SK-N-SH treated with all-trans-retinoic acid at 6 μM for 48 hours (cell line): ENCODE measurements around the gene PLEKHG3.

ENCODE experiments used
- ATAC-seq: fragments of 200-7000 bp; cut with Tn5 transposase; 3 replicates; pipeline ENCODE4 v1.9.1; 2020; ENCODE audit warnings: mild to moderate bottlenecking, moderate library complexity
- ARNTL ChIP-seq: fragments of 450-650 bp; formaldehyde crosslinking; IDR thresholded peaks from 2 replicates; pipeline ENCODE4 v1.5.0; 2020; ENCODE audit warnings: low read depth, mild to moderate bottlenecking, moderate library complexity, borderline replicate concordance
- BACH2 ChIP-seq: fragments of 250-450 bp; sonication (Bioruptor Pico); IDR thresholded peaks from 2 replicates; pipeline ENCODE4 v1.9.0; 2021; ENCODE audit warnings: mild to moderate bottlenecking, borderline replicate concordance
- CREB5 ChIP-seq: fragments of 250-450 bp; sonication (Bioruptor Pico); IDR thresholded peaks from 2 replicates; pipeline ENCODE4 v1.5.1; 2020; ENCODE audit warnings: low read depth, mild to moderate bottlenecking, moderate library complexity
- CSDC2 ChIP-seq: fragments of 250-450 bp; sonication (Bioruptor Pico); IDR thresholded peaks from 2 replicates; pipeline ENCODE4 v1.5.0; 2020; ENCODE audit warnings: mild to moderate bottlenecking, moderate library complexity
- CSRNP3 ChIP-seq: fragments of 250-450 bp; sonication (Bioruptor Pico); IDR thresholded peaks from 2 replicates; pipeline ENCODE4 v1.5.1; 2021; ENCODE audit warnings: mild to moderate bottlenecking, moderate library complexity
- ESRRG ChIP-seq: fragments of 250-450 bp; sonication (Bioruptor Pico); IDR thresholded peaks from 2 replicates; pipeline ENCODE4 v1.6.1; 2021; ENCODE audit warnings: mild to moderate bottlenecking
- GLIS3 ChIP-seq: fragments of 250-450 bp; sonication (Bioruptor Pico); IDR thresholded peaks from 2 replicates; pipeline ENCODE4 v1.5.0; 2020; ENCODE audit warnings: mild to moderate bottlenecking, moderate library complexity
- ISL1 ChIP-seq: fragments of 250-450 bp; sonication (Bioruptor Pico); IDR thresholded peaks from 2 replicates; pipeline ENCODE4 v2.1.2; 2022; ENCODE audit warnings: mild to moderate bottlenecking, moderate library complexity
- OSR1 ChIP-seq: fragments of 250-450 bp; sonication (Bioruptor Pico); IDR thresholded peaks from 2 replicates; pipeline ENCODE4 v1.8.0; 2022; ENCODE audit warnings: moderate library complexity, mild to moderate bottlenecking, inconsistent platforms
- PATZ1 ChIP-seq: fragments of 250-450 bp; sonication (Bioruptor Pico); IDR thresholded peaks from 2 replicates; pipeline ENCODE4 v1.8.0; 2020; ENCODE audit warnings: mild to moderate bottlenecking, moderate library complexity, borderline replicate concordance
- POU6F1 ChIP-seq: fragments of 250-450 bp; sonication (Bioruptor Pico); IDR thresholded peaks from 2 replicates; pipeline ENCODE4 v1.8.0; 2021; ENCODE audit warnings: low read depth, mild to moderate bottlenecking, moderate library complexity, borderline replicate concordance
- PPARA ChIP-seq: fragments of 250-450 bp; sonication (Bioruptor Pico); IDR thresholded peaks from 2 replicates; pipeline ENCODE4 v1.5.0; 2020; ENCODE audit warnings: mild to moderate bottlenecking, borderline replicate concordance
- RARB ChIP-seq: fragments of 250-450 bp; sonication (Bioruptor Pico); IDR thresholded peaks from 2 replicates; pipeline ENCODE4 v1.8.0; 2021; ENCODE audit warnings: mild to moderate bottlenecking, moderate library complexity
- SNAI2 ChIP-seq: fragments of 250-450 bp; sonication (Bioruptor Pico); IDR thresholded peaks from 2 replicates; pipeline ENCODE4 v1.5.0; 2020; ENCODE audit warnings: mild to moderate bottlenecking, moderate library complexity
- TCF4 ChIP-seq: fragments of 250-450 bp; sonication (Bioruptor Pico); IDR thresholded peaks from 2 replicates; pipeline ENCODE4 v1.8.0; 2021; ENCODE audit warnings: mild to moderate bottlenecking, moderate library complexity, borderline replicate concordance
- TOX ChIP-seq: fragments of 250-450 bp; sonication (Bioruptor Pico); IDR thresholded peaks from 2 replicates; pipeline ENCODE4 v1.8.0; 2021; ENCODE audit warnings: mild to moderate bottlenecking, moderate library complexity, borderline replicate concordance
- TSHZ2 ChIP-seq: fragments of 250-450 bp; sonication (Bioruptor Pico); IDR thresholded peaks from 2 replicates; pipeline ENCODE4 v1.5.0; 2020; ENCODE audit warnings: mild to moderate bottlenecking, moderate library complexity
- ZFP3 ChIP-seq: fragments of 250-450 bp; sonication (Bioruptor Pico); IDR thresholded peaks from 2 replicates; pipeline ENCODE4 v1.5.0; 2020; ENCODE audit warnings: mild to moderate bottlenecking, moderate library complexity
- ZFP30 ChIP-seq: fragments of 450-650 bp; formaldehyde crosslinking; IDR thresholded peaks from 2 replicates; pipeline ENCODE4 v1.5.0; 2022; ENCODE audit warnings: mild to moderate bottlenecking, moderate library complexity
- ZNF565 ChIP-seq: fragments of 450-650 bp; formaldehyde crosslinking; conservative IDR thresholded peaks from 2 replicates; pipeline ENCODE4 v1.5.0; 2020; ENCODE audit warnings: low read depth, mild to moderate bottlenecking, moderate library complexity
- ZNF70 ChIP-seq: fragments of 450-650 bp; formaldehyde crosslinking; IDR thresholded peaks from 2 replicates; pipeline ENCODE4 v1.5.0; 2020; ENCODE audit warnings: mild to moderate bottlenecking, moderate library complexity
- ZNF8 ChIP-seq: fragments of 450-650 bp; formaldehyde crosslinking; IDR thresholded peaks from 2 replicates; pipeline ENCODE4 v1.5.0; 2020; ENCODE audit warnings: mild to moderate bottlenecking, moderate library complexity

PLEKHG3 gene

GRCh38 chr14:64695071-64695470 lies 9.2 kb upstream of the PLEKHG3 start:
- TF ChIP-seq BACH2: no peak
- no peak for ATAC-seq

GRCh38 chr14:64696355-64696857 lies 7.8 kb upstream of the PLEKHG3 start:
- no peak for TF ChIP-seq ISL1
- TF ChIP-seq CSRNP3 (CRISPR knock-in tag): no peak
- TF ChIP-seq BACH2: no peak
- no peak for TF ChIP-seq CREB5
- TF ChIP-seq TOX (CRISPR knock-in tag): no peak
- TF ChIP-seq ESRRG (CRISPR knock-in tag): no peak
- no peak for TF ChIP-seq POU6F1 (CRISPR knock-in tag)
- TF ChIP-seq ZNF565 (CRISPR knock-in tag): no peak
- no peak for TF ChIP-seq PPARA (CRISPR knock-in tag)
- no peak for ATAC-seq

- no peak for ATAC-seq
- TF ChIP-seq ZNF70 (CRISPR knock-in tag) (no peak), ESRRG (CRISPR knock-in tag) (no peak), ZNF8 (CRISPR knock-in tag) (no peak), SNAI2 (CRISPR knock-in tag) (no peak), ZFP3 (no peak)
Measured at GRCh38 chr14:64698903-64699302, 5.3 kb upstream of the PLEKHG3 start.

GRCh38 chr14:64700290-64700689 lies 3.9 kb upstream of the PLEKHG3 start:
- ATAC-seq: no peak
- TF ChIP-seq ZFP3 (no peak), ZFP30 (CRISPR knock-in tag) (no peak), ESRRG (CRISPR knock-in tag) (no peak), OSR1 (CRISPR knock-in tag) (no peak), TSHZ2 (CRISPR knock-in tag) (no peak), CSRNP3 (CRISPR knock-in tag) (no peak), PPARA (CRISPR knock-in tag) (no peak), PATZ1 (CRISPR knock-in tag) (no peak), ZNF565 (CRISPR knock-in tag) (no peak), SNAI2 (CRISPR knock-in tag) (no peak), ISL1 (no peak), CSDC2 (CRISPR knock-in tag) (no peak), ZNF70 (CRISPR knock-in tag) (no peak), RARB (CRISPR knock-in tag) (no peak), GLIS3 (no peak), TCF4 (CRISPR knock-in tag) (no peak), ARNTL (CRISPR knock-in tag) (no peak), ZNF8 (CRISPR knock-in tag) (no peak), TOX (CRISPR knock-in tag) (no peak)
